Right renal cortex interstitium (tissue), 3 donors: Measurements from ENCODE around the gene LILRB4. TPM values are rescaled to one million over a fixed set of nuclear protein-coding genes. Genes with fewer than 3 reads are reported as not detected.
"Not testable (repeated sequence)": the region's sequence is repeated elsewhere in the genome, so short reads cannot be mapped to it uniquely, and the experiment has no call there.

ENCODE experiments used
- DNase-seq, 3 donors: peaks; one replicate each; pipeline ENCODE4 v3.0.0-alpha.2; 2013; ENCODE audit warnings: low read depth in 3 of 3, low spot score in 2 of 3
- polyA plus RNA-seq, 3 donors: library from polyadenylated mRNA; unstranded; fragments of 120-200 nt; gene quantifications; one replicate each; pipeline ENCODE4 v1.2.1, GENCODE V29; 2013; ENCODE audit not compliant: insufficient read length in 3 of 3

The LILRB4 gene
- polyA plus RNA-seq, 3 donors, result 0.67 to 1.2 (median 1.1) TPM

DNA sequence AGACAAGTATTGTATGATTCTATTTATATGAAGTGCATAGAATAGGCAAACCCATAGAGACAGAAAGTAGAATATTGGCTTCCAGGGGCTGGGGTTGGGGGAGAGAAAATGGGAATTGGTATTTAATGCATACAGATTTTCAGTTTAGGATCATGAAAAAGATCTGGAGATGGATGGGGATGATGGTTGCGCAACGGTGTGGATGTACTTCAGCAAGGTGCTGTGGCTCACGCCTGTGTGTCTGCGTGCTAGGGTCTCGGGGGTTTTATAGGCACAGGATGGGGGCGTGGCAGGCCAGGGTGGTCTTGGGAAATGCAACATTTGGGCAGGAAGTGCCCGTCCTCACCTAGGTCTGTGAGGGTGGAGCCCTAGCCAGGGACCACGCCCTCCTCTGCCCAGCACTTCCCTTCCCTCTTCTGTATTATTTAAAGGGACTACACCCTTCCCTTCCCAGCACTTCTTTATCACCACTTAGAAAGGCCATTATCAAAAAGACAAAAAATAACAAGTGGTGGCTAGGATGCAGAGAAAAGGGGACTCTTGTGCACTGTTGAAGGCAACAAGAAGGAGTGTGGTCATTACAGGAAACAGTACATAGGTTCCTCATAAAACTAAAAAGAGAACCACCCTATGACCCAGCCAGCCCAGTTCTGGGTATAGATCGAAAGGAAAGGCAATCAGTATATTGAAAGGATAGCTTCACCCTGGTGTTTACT is 29.0 kb downstream of the LILRB4 start:
- no peak for DNase-seq

DNA sequence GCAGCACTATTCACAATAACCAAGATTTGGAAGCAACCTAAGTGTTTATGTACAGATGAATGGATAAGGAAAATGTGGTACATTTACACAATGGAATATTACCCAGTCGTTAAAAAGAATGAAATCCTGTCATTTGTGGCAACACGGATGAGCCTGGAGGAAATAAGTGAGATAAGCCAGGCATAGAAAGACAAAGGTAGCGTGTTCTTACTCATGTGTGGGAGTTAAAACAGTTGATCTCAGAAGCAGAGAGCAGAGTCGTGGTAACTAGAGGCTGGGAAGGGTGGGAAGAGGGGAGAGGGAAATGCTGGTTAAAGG is 29.5 kb downstream of the LILRB4 start:
- no peak for DNase-seq

DNA sequence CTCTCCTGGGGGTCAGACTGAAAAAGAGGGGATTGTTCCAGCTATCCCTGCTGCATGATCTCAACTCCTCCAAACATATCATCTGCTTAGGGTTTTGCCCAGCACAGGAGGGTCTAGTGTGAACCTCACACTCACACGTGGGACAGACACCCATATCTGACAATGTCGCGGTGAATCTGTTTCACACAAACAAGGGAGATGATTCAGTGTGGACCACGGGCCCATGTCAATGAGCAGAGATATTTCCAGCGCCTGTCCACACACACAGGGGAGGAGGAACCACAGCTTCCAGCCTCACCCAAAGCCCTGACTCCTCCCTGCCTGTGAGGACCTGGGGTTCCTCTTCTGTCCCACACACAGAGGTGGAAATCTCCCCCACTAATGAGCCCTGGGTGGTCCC is 31.9 kb downstream of the LILRB4 start:
- no peak for DNase-seq

DNA sequence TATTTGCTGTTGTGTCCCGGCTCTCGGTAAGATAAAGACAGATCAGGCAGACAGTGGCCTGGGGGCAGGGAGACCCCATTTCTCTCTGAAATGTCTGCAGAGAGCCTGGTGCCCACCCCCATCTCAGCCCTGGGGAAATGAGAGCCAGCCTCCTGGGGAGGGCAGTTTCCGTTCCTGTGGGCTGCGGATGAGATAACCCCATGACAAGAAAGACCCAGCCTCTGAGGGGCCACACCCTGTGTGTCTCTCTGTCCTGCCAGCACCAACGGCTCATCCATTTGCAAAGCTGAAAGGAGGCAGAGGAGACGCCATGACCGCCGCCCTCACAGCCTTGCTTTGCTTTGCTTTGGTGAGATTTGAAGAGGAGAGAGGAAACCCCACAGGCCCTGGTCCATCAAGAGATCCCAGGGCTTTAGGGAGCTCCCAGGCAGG is 33.3 kb downstream of the LILRB4 start:
- DNase-seq, result no peak

DNA sequence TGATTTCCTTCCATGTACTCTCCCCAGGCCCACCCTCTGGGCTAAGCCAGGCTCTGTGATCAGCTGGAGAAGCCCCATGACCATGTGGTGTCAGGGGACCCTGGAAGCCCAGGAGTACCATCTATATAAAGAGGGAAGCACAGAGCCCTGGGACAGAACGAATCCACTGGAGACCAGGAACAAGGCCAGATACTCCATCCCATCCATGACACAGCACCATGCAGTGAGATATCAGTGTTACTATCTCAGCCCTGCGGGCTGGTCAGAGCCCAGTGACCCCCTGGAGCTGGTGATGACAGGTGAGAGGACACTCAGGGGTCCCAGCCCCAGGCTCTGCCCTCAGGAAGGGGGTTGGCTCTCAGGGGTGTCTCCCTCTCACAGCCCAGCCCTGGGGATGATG is 34.0 kb downstream of the LILRB4 start:
- no peak for DNase-seq

DNA sequence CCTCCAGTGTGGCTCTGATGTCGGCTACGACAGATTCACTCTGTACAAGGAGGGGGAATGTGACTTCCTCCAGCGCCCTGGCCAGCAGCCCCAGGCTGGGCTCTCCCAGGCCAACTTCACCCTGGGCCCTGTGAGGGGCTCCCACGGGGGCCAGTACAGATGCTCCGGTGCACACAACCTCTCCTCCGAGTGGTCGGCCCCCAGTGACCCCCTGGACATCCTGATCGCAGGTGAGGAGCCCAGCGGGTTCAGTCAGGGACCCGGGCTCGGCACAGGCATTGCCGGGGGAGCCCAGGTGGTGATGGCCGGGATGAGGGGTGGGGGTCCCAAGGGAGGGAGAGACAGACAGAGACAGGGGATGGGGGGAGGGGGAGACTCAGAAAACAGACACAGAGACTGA is 34.9 kb downstream of the LILRB4 start:
- not testable (repeated sequence) for DNase-seq

DNA sequence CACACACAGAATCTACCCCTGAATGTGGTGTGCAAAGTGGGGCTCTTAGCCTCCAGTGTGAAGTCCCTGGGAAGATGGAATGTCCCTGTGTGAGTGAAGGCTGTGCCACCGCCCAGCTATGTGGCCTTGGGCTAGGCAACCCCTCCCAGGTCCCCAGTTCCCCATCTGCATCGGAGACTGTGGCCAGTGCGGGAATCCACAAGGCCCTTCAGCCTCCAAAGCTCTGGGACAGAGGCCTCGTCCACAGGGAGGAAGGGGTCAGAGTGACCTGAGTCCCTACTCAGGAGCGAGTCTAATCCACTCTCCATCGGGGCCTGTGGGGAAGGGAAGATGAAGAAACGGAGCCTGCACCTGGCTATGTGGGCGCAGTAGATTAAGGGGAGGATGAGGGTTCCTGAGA is 42.1 kb downstream of the LILRB4 start:
- no peak for DNase-seq

DNA sequence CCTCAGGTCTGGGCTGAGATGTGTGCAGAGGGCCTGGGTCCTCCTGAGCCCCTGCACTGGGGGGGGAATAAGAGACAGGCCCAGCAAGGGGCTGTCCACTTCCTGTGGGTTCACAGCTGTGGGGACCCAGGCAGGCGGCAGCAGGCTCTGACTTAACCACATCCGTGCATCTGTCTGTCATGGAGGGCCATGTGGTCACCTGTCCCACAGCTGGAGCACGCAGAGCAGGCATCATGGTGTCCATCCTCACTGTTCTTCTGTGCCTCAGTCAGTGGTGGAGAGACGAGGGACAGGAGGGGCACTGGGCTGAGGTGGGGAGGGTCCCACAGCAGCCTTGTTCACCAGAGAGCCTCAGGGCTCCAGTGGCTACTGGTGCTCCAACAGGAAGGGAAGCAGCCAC is 45.2 kb downstream of the LILRB4 start:
- no peak for DNase-seq

DNA sequence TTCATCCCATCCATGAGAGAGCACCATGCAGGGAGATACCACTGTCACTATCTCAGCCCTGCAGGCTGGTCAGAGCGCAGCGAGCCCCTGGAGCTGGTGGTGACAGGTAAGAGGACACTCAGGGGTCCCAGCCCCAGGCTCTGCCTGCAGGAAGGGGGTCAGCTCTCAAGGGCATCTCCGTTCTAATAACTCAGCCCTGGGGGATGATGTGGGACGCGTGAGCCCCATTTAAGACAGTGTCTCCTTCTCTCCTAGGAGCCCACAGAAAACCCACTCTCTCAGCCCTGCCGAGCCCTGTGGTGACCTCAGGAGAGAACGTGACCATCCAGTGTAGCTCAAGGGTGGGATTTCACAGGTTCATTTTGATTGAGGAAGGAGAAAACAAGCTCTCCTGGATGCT is 46.0 kb downstream of the LILRB4 start:
- DNase-seq, result no peak

DNA sequence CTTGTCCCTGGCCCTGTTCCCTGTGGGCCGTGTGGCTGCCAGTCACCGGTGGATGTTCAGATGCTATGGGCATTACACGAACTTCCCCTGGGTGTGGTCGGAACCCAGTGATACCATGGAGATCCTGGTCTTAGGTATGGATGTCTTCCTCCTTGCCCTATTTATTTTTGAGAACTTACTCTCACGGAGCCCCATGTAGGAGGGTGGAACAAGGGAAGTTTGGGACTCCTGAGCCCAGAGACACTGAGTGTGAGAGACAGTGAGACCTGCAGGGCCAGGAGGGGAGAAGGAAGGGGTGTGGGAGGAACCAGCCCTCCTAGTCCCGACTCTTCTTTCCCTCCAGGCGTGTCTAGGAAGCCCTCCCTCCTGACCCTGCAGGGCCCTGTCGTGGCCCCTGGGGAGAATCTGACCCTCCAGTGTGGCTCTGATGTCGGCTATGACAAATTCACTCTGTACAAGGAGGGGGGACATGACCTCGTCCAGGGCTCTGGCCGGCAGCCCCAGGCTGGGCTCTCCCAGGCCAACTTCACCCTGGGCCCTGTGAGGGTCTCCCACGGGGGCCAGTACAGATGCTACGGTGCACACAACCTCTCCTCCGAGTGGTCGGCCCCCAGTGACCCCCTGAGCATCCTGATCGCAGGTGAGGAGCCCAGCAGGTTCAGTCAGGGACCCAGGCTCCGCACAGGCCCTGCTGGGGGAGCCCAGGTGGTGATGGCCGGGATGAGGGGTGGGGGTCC is 46.6 kb downstream of the LILRB4 start:
- no peak for DNase-seq

DNA sequence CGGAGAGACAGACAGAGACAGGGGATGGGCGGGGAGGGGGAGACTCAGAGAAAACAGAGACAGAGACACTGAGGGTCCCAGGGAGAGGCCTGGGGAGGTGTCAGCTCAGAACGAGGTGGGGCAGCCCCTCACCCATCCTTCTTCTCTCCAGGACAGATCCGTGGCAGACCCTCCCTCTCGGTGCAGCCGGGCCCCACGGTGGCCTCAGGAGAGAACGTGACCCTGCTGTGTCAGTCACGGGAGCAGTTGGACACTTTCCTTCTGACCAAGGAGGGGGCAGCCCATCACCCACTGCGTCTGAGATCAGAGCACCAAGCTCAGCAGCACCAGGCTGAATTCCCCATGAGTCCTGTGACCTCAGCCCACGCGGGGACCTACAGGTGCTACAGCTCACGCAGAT is 47.2 kb downstream of the LILRB4 start:
- DNase-seq, result not testable (repeated sequence)

Other genes starting within 250 kb of the LILRB4 start
- 1 to 10 TPM; 6.2 to 7.0 (median 6.9) TPM for gene TTYH1, start 247.5 kb upstream of the LILRB4 start, polyA plus RNA-seq
- 10 to 100 TPM; 67.0 to 96.9 (median 68.5) TPM for gene LENG8, start 213.8 kb upstream of the LILRB4 start, polyA plus RNA-seq
- 1 to 10 TPM; 1.2 to 2.2 (median 1.5) TPM for gene LENG9, start 199.2 kb upstream of the LILRB4 start, polyA plus RNA-seq
- 10 to 100 TPM; 20.2 to 22.0 (median 21.7) TPM for gene CDC42EP5, start 189.7 kb upstream of the LILRB4 start, polyA plus RNA-seq
- gene LAIR2, start 160.2 kb upstream of the LILRB4 start, polyA plus RNA-seq, result under 1 TPM in 1 of 3 donors, not detected in 2; 0.27 TPM
- gene LILRA2, start 89.2 kb upstream of the LILRB4 start, polyA plus RNA-seq, result under 1 TPM; 0.55 to 0.92 (median 0.58) TPM
- under 1 TPM; 0.43 to 0.61 (median 0.51) TPM for gene LILRA1, start 69.4 kb upstream of the LILRB4 start, polyA plus RNA-seq
- 1 to 10 TPM; 1.2 to 1.6 (median 1.5) TPM for gene LILRB1, start 32.5 kb upstream of the LILRB4 start, polyA plus RNA-seq
- not detected for gene KIR3DL3, start 61.5 kb downstream of the LILRB4 start, polyA plus RNA-seq
- gene KIR2DL3, start 75.5 kb downstream of the LILRB4 start, polyA plus RNA-seq, result under 1 TPM in 1 of 3 donors, not detected in 2; 0.10 TPM
- gene KIR2DL1, start 106.8 kb downstream of the LILRB4 start, polyA plus RNA-seq, result under 1 TPM in 1 of 3 donors, not detected in 2; 0.10 TPM
- not detected for gene KIR2DL4, start 140.6 kb downstream of the LILRB4 start, polyA plus RNA-seq
- not detected for gene KIR3DL1, start 153.5 kb downstream of the LILRB4 start, polyA plus RNA-seq
- gene KIR2DS4, start 169.7 kb downstream of the LILRB4 start, polyA plus RNA-seq, result under 1 TPM in 1 of 3 donors, not detected in 2; 0.10 TPM
- gene KIR3DL2, start 187.5 kb downstream of the LILRB4 start, polyA plus RNA-seq, result not detected
- under 1 TPM; 0.08 to 0.37 (median 0.24) TPM for gene FCAR, start 211.2 kb downstream of the LILRB4 start, polyA plus RNA-seq
- gene NCR1, start 243.2 kb downstream of the LILRB4 start, polyA plus RNA-seq, result under 1 TPM; 0.19 to 0.21 (median 0.19) TPM